Measurements from ENCODE around the gene PTPRG. TPM values are rescaled to one million over a fixed set of nuclear protein-coding genes. Genes with fewer than 3 reads are reported as not detected.

The PTPRG gene
- total RNA-seq, 1 experiment from 2014 or later, result 32.1 TPM

- no TSS peak for BruUV-seq (replicated peaks)
- ATAC-seq, result no peak
- Histone ChIP-seq H3K36me3 (ENCODE audit: control insufficient read depth in 1 of 2, insufficient read depth in 2 of 2, low read length in 2 of 2) (no peaks in the 10 kb centered on the region), H3K27me3 (ENCODE audit: insufficient read depth, low read length) (no peaks in the 10 kb centered on the region), H2AFZ (ENCODE audit: low read depth, low read length, poor library complexity, severe bottlenecking) (no peak overlapping the region), H3K4me2 (ENCODE audit: low read length) (no peak overlapping the region), H3K4me3 (replicated peaks in 1 of 2; ENCODE audit: low read depth in 1 of 2, low read length in 2 of 2) (no peak overlapping the region), H3K27ac (ENCODE audit: low read depth, low read length) (no peak overlapping the region), H3K9ac (ENCODE audit: low read length) (no peak overlapping the region), H3K79me2 (ENCODE audit: insufficient read depth, low read length) (no peaks in the 10 kb centered on the region), H3K4me1 (ENCODE audit: control insufficient read depth in 1 of 2, insufficient read depth in 2 of 2, low read length in 2 of 2) (no peaks in the 10 kb centered on the region), H4K20me1 (ENCODE audit: insufficient read depth) (no peaks in the 10 kb centered on the region), H3K9me2 (ENCODE audit: insufficient read depth) (no peaks in the 10 kb centered on the region), H3K9me3 (ENCODE audit: control insufficient read depth in 1 of 2, insufficient read depth in 1 of 2, low read depth in 1 of 2, low read length in 2 of 2) (no peaks in the 10 kb centered on the region)
- ChIA-PET CTCF (no interaction called here), POLR2A (interaction anchor here (0.5 kb wide), 1 partner anchor 444 kb away, joined by 3 read pairs; no protein-coding TSS in a partner anchor), RAD21 (ENCODE audit: low non-redundant PET in 1 of 2, low total read pairs in 2 of 2, uncharacterized antibody in 2 of 2, unreplicated experiment in 2 of 2) (no interaction called here)
- DNase-seq (ENCODE audit: low read depth, low spot score), result no peak
- intact Hi-C loops (cut with micrococcal nuclease), result no loop called here
- no peak for TF ChIP-seq ELF1 (IDR thresholded peaks at IDR 0.05; ENCODE audit: borderline replicate concordance, low read depth)
- no peak for TF ChIP-seq SP1 (IDR thresholded peaks at IDR 0.05; ENCODE audit: low read depth)
- TF ChIP-seq MAX (IDR thresholded peaks at IDR 0.05), result no peak
- no peak for TF ChIP-seq JUND (IDR thresholded peaks at IDR 0.05)
- no peak for TF ChIP-seq ZBTB33 (IDR thresholded peaks at IDR 0.05; ENCODE audit: extremely low read depth, insufficient replicate concordance, low read length)
- TF ChIP-seq ATF3 (IDR thresholded peaks at IDR 0.05), result no peak
- no peak for TF ChIP-seq CBX3 (IDR thresholded peaks at IDR 0.05; ENCODE audit: low read depth)
- no peak for TF ChIP-seq YY1 (IDR thresholded peaks at IDR 0.05; ENCODE audit: extremely low read depth, insufficient replicate concordance, low read depth, low read length)
- TF ChIP-seq EGR1 (IDR thresholded peaks at IDR 0.05; ENCODE audit: low read depth), result no peak
- no peak for TF ChIP-seq EZH2phosphoT487 (IDR thresholded peaks at IDR 0.05; ENCODE audit: borderline replicate concordance)
- TF ChIP-seq ZFX (IDR thresholded peaks at IDR 0.05), result no peak
- TF ChIP-seq CEBPB (IDR thresholded peaks at IDR 0.05; ENCODE audit: low read depth), result no peak
- no peak for TF ChIP-seq EZH2 (IDR thresholded peaks at IDR 0.05)
- no peak for TF ChIP-seq TCF7L2 (IDR thresholded peaks at IDR 0.05; ENCODE audit: borderline replicate concordance, extremely low read depth, insufficient read depth, insufficient read length)
- no peak for TF ChIP-seq CTCF (IDR thresholded peaks at IDR 0.05 in 2 of 3, conservative IDR thresholded peaks at IDR 0.05 in 1 of 3; ENCODE audit: borderline replicate concordance in 1 of 3, insufficient read depth in 1 of 3, low read depth in 2 of 3, low read length in 2 of 3)
- no peak for TF ChIP-seq REST (IDR thresholded peaks at IDR 0.05; ENCODE audit: low read depth)
- TF ChIP-seq SRF (IDR thresholded peaks at IDR 0.05; ENCODE audit: low read depth), result no peak
- TF ChIP-seq FOSL1 (IDR thresholded peaks at IDR 0.05; ENCODE audit: low read depth), result no peak
- TF ChIP-seq SIN3A (IDR thresholded peaks at IDR 0.05; ENCODE audit: low read depth), result no peak
- TF ChIP-seq RAD21 (IDR thresholded peaks at IDR 0.05; ENCODE audit: low read depth), result no peak
Measured at GRCh38 chr3:61864886-61865285, 303.5 kb downstream of the PTPRG start.
